ENCODE data around the gene JMJD8. TPM values are rescaled to one million over a fixed set of nuclear protein-coding genes. Genes with fewer than 3 reads are reported as not detected.
A peak's percentile ranks its signal among the peaks of the same experiment; 100 is the strongest.

Gene JMJD8
- total and polyA plus RNA-seq, 5 donors from 2014 or later = 22.7 to 36.2 (median 32.3) TPM

- Histone ChIP-seq H3K27me3 (ENCODE audit: control insufficient read depth, insufficient read depth, low read length) (no peaks in the 10 kb centered on the region), H3K4me3 (ENCODE audit: low read depth, low read length) (peak overlapping the region; percentile 71), H3K4me1 (ENCODE audit: control insufficient read depth, insufficient read depth, low read length, poor library complexity, severe bottlenecking) (peaks cover 29% of the 10 kb centered on the region), H3K9me3 (ENCODE audit: control insufficient read depth in 2 of 2, low read length in 2 of 2) (no peaks in the 10 kb centered on the region), H3K36me3 (ENCODE audit: control insufficient read depth, insufficient read depth, low read length) (peaks cover 2% of the 10 kb centered on the region), H3K27ac (ENCODE audit: insufficient read depth, low read length, poor library complexity, severe bottlenecking) (peak overlapping the region; percentile 78)
- no peaks in the 10 kb centered on the region for H3K36me3 Mint-ChIP-seq
- no peaks in the 10 kb centered on the region for H3K9me3 Mint-ChIP-seq
- DNase-seq (no peak), ATAC-seq (ENCODE audit: low read depth in 2 of 2) (no peak)
- no peaks in the 10 kb centered on the region for H3K27me3 Mint-ChIP-seq
- peaks cover 2 to 37% (median 9%) of the 10 kb centered on the region in 4 donors for H3K4me1 Mint-ChIP-seq
- H3K27ac Mint-ChIP-seq = peak overlapping the region in 2 of 3 donors; percentile 84 to 90
- H3K4me3 Mint-ChIP-seq = peak overlapping the region; percentile 93 to 98 (median 95)
Observed at GRCh38 chr16:689175-689897, 5.2 kb upstream of the JMJD8 start.

DNA sequence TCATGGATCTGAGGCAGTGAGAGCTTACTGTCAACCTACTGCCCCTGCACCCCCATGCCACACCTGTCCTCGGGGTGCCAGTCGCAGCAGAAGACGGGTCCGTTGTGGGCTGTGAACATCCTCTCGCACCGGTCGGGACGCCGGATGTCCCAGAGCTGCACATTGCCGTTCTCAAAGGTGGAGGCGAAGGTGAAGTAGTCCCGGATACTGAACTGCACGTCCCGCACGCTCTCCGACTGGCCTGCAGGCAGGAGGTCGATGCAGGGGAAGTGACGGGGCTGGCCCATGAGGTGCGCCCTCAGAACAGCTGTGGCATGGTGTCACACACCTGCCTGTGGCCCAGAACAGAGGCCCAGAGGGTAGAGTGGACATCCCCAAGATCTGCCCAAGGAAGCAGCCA is 3.4 kb upstream of the JMJD8 start:
- Histone ChIP-seq H3K9me3 (ENCODE audit: control insufficient read depth in 2 of 2, low read length in 2 of 2) (no peaks in the 10 kb centered on the region), H3K4me1 (ENCODE audit: control insufficient read depth, insufficient read depth, low read length, poor library complexity, severe bottlenecking) (peaks cover 36% of the 10 kb centered on the region), H3K36me3 (ENCODE audit: control insufficient read depth, insufficient read depth, low read length) (peaks cover 5% of the 10 kb centered on the region), H3K27me3 (ENCODE audit: control insufficient read depth, insufficient read depth, low read length) (no peaks in the 10 kb centered on the region), H3K27ac (ENCODE audit: insufficient read depth, low read length, poor library complexity, severe bottlenecking) (no peak overlapping the region), H3K4me3 (ENCODE audit: low read depth, low read length) (no peak overlapping the region)
- ATAC-seq (ENCODE audit: low read depth in 2 of 2) = no peak
- no peak for DNase-seq
- Mint-ChIP-seq H3K4me3 (peak overlapping the region; percentile 33 to 69 (median 61)), H3K4me1 (peaks cover 2 to 45% (median 10%) of the 10 kb centered on the region in 4 donors), H3K36me3 (peaks cover 2% of the 10 kb centered on the region), H3K9me3 (no peaks in the 10 kb centered on the region), H3K27me3 (no peaks in the 10 kb centered on the region), H3K27ac (no peak overlapping the region)

DNA sequence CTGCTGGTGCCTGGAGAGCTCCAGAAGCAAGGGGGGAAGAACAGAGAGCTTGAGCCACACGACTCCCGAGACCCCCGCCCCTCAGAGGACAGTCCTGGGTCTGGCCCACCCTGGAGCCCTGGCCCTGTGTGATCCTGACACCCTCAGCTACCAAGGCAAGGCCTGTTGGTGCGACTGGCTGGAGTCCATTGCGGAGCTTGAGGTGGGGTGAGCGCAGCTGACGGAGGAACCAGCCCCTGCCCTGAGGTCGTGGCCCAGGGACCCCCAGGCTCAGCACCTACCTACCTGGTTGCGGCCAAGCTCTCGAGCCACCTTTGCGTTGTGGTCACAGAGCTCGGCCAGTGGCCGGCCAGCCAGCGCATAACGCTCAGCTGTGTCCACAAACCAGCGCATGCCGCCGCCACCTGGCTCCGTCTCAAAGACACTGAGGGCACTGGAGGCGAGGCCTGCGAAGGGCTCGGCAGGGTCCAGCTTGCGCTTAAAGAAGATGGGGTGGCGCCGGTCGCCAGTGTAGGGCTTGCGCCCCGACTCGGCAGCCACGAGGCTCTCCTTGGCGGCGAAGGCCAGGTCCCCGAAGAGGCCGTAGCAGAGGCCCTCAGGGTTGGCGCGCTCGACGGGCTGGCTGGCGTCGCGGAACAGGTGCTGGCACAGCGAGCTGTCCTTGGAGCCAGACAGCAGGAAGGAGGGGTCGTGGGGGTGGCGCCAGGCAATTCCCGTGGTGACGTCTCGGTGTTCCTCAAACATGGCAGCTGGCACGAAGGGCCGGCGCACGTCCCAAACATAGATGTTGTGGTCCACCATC is 2.5 kb upstream of the JMJD8 start:
- Histone ChIP-seq H3K4me1 (ENCODE audit: control insufficient read depth, insufficient read depth, low read length, poor library complexity, severe bottlenecking) (peaks cover 39% of the 10 kb centered on the region), H3K27me3 (ENCODE audit: control insufficient read depth, insufficient read depth, low read length) (no peaks in the 10 kb centered on the region), H3K9me3 (ENCODE audit: control insufficient read depth in 2 of 2, low read length in 2 of 2) (no peaks in the 10 kb centered on the region), H3K36me3 (ENCODE audit: control insufficient read depth, insufficient read depth, low read length) (peaks cover 12% of the 10 kb centered on the region), H3K27ac (ENCODE audit: insufficient read depth, low read length, poor library complexity, severe bottlenecking) (no peak overlapping the region), H3K4me3 (ENCODE audit: low read depth, low read length) (no peak overlapping the region)
- H3K9me3 Mint-ChIP-seq = no peaks in the 10 kb centered on the region
- H3K4me1 Mint-ChIP-seq = peaks cover 2 to 49% (median 11%) of the 10 kb centered on the region in 4 donors
- no peaks in the 10 kb centered on the region for H3K27me3 Mint-ChIP-seq
- H3K36me3 Mint-ChIP-seq = peaks cover 3% of the 10 kb centered on the region
- H3K4me3 Mint-ChIP-seq = peak overlapping the region in 2 of 4 donors; percentile 33 to 58
- no peak for ATAC-seq (ENCODE audit: low read depth in 2 of 2)
- no peak overlapping the region for H3K27ac Mint-ChIP-seq
- no peak for DNase-seq

DNA sequence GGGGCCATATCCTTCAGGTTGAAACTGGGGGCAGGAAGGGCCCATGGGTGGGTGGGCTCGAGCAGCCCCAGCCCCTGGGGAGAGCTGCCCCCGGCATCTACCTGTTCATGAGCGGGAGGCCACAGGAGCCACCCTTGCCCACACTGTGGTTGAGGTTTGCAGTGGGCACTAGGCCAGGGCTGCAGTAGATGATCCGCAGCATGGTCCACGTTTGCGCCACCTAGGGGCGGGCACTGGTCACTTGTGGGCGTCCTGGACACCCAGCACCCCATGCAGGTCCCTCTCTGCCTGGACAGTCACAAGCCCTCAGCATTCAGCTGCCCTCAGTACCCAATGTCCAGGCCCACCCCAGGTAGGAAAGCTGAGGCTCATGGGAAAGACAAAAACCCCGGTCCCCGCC is 1.8 kb upstream of the JMJD8 start:
- DNase-seq (no peak), ATAC-seq (ENCODE audit: low read depth in 2 of 2) (no peak)
- Histone ChIP-seq H3K27me3 (ENCODE audit: control insufficient read depth, insufficient read depth, low read length) (no peaks in the 10 kb centered on the region), H3K4me1 (ENCODE audit: control insufficient read depth, insufficient read depth, low read length, poor library complexity, severe bottlenecking) (peaks cover 46% of the 10 kb centered on the region), H3K4me3 (ENCODE audit: low read depth, low read length) (no peak overlapping the region), H3K9me3 (ENCODE audit: control insufficient read depth in 2 of 2, low read length in 2 of 2) (no peaks in the 10 kb centered on the region), H3K36me3 (ENCODE audit: control insufficient read depth, insufficient read depth, low read length) (peaks cover 12% of the 10 kb centered on the region), H3K27ac (ENCODE audit: insufficient read depth, low read length, poor library complexity, severe bottlenecking) (no peak overlapping the region)
- Mint-ChIP-seq H3K36me3 (peaks cover 3% of the 10 kb centered on the region), H3K27ac (peak overlapping the region in 1 of 3 donors; percentile 32), H3K27me3 (no peaks in the 10 kb centered on the region), H3K4me1 (peaks cover 2 to 52% (median 10%) of the 10 kb centered on the region in 4 donors), H3K9me3 (no peaks in the 10 kb centered on the region), H3K4me3 (peak overlapping the region in 2 of 4 donors; percentile 41 to 60)

DNA sequence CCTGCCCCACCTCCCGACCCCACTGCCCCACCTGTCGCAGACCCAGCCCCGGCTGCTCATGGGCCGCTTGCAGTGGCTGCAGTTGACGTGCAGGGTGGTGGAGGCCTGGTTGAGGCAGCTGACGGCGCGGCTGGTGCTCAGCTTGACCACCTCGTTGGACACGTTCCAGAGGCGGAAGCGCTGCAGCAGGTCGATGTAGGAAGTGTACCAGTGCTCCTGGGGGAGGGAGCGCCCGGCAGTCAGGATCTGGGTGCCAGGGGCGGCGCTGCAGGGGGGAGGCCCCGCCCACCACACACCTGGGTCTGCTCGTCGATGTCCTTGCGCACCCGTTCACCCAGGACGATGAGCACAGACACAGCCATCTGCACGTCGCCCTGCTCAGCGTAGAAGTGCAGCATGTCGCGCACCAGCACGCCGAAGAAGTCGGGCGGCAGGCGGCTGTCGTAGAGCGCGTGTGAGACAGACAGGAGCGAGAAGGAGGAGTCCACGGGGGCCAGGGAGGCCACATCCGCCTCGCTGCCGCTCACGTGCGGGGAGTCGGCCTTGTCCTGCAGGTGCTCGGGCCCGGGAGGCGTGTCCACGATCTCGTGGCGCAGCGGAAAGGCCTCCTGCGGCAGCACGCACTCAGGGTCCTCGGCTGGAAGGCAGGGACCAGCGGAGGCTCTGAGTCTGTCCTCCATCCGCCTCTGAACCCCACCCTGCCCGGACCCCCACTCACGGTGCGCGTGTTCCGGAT is 995 bp upstream of the JMJD8 start:
- H3K27me3 Mint-ChIP-seq = no peaks in the 10 kb centered on the region
- no peak overlapping the region for H3K4me3 Mint-ChIP-seq
- no peaks in the 10 kb centered on the region for H3K9me3 ChIP-seq (ENCODE audit: control insufficient read depth in 2 of 2, low read length in 2 of 2)
- peaks cover 12% of the 10 kb centered on the region for H3K36me3 ChIP-seq (ENCODE audit: control insufficient read depth, insufficient read depth, low read length)
- H3K4me3 ChIP-seq (ENCODE audit: low read depth, low read length) = no peak overlapping the region
- peaks cover 0 to 49% (median 6%) of the 10 kb centered on the region in 4 donors for H3K4me1 Mint-ChIP-seq
- H3K27ac Mint-ChIP-seq = no peak overlapping the region
- no peaks in the 10 kb centered on the region for H3K27me3 ChIP-seq (ENCODE audit: control insufficient read depth, insufficient read depth, low read length)
- no peak for DNase-seq
- peak overlapping the region; percentile 73 for H3K27ac ChIP-seq (ENCODE audit: insufficient read depth, low read length, poor library complexity, severe bottlenecking)
- no peaks in the 10 kb centered on the region for H3K9me3 Mint-ChIP-seq
- ATAC-seq (ENCODE audit: low read depth in 2 of 2) = no peak
- H3K4me1 ChIP-seq (ENCODE audit: control insufficient read depth, insufficient read depth, low read length, poor library complexity, severe bottlenecking) = peaks cover 46% of the 10 kb centered on the region
- H3K36me3 Mint-ChIP-seq = peaks cover 3% of the 10 kb centered on the region

- H3K36me3 ChIP-seq (ENCODE audit: control insufficient read depth, insufficient read depth, low read length) = peaks cover 12% of the 10 kb centered on the region
- H3K4me1 ChIP-seq (ENCODE audit: control insufficient read depth, insufficient read depth, low read length, poor library complexity, severe bottlenecking) = peaks cover 43% of the 10 kb centered on the region
- Mint-ChIP-seq H3K9me3 (no peaks in the 10 kb centered on the region), H3K27ac (peak overlapping the region in 2 of 3 donors; percentile 31 to 83), H3K27me3 (no peaks in the 10 kb centered on the region), H3K36me3 (peaks cover 3% of the 10 kb centered on the region), H3K4me1 (peaks cover 0 to 38% (median 5%) of the 10 kb centered on the region in 4 donors), H3K4me3 (peak overlapping the region; percentile 76 to 86 (median 82))
- ATAC-seq (ENCODE audit: low read depth in 2 of 2) (no peak), DNase-seq (no peak)
- H3K27ac ChIP-seq (ENCODE audit: insufficient read depth, low read length, poor library complexity, severe bottlenecking) = peak overlapping the region; percentile 73
- no peak overlapping the region for H3K4me3 ChIP-seq (ENCODE audit: low read depth, low read length)
- no peaks in the 10 kb centered on the region for H3K27me3 ChIP-seq (ENCODE audit: control insufficient read depth, insufficient read depth, low read length)
- no peaks in the 10 kb centered on the region for H3K9me3 ChIP-seq (ENCODE audit: control insufficient read depth in 2 of 2, low read length in 2 of 2)
Observed at GRCh38 chr16:683396-684070, 601 bp downstream of the JMJD8 start.
